WTC11 (cell line): ENCODE data around the gene S100B. TPM values are rescaled to one million over a fixed set of nuclear protein-coding genes. Genes with fewer than 3 reads are reported as not detected.

Source experiments
- ATAC-seq: fragments of 200-7000 bp; cut with Tn5 transposase; 2 replicates; pipeline ENCODE4 v1.10.0; 2021; ENCODE audit warnings: mild to moderate bottlenecking, moderate library complexity
- CTCF ChIA-PET: fragments of 300-600 bp; sonication (Branson Sonifier 250); formaldehyde crosslinking; loops from one replicate; lab custom pipeline; 2021; ENCODE audit warnings: antibody characterized with exemption; lab: Charles Lee
- POLR2A ChIA-PET: fragments of 350-600 bp; sonication (Branson Sonifier 250); formaldehyde crosslinking; loops from one replicate; lab custom pipeline; 2021; ENCODE audit warnings: antibody characterized with exemption; lab: Charles Lee
- DNase-seq: peaks from one replicate; pipeline ENCODE4 v3.0.0; 2021; ENCODE audit warnings: low spot score
- H3K27ac Mint-ChIP-seq: 2 replicates; pipeline ENCODE4 v1.8.0; 2021; ENCODE audit warnings: mixed read lengths
- H3K27me3 Mint-ChIP-seq: 2 replicates; pipeline ENCODE4 v1.8.0; 2021; ENCODE audit warnings: low read depth, mild to moderate bottlenecking, moderate library complexity, mixed read lengths
- H3K36me3 Mint-ChIP-seq: 2 replicates; pipeline ENCODE4 v1.8.0; 2021; ENCODE audit warnings: mixed read lengths
- H3K4me1 Mint-ChIP-seq: 2 replicates; pipeline ENCODE4 v1.8.0; 2022; ENCODE audit warnings: mixed read lengths
- H3K4me3 Mint-ChIP-seq: 2 replicates; pipeline ENCODE4 v1.8.0; 2021; ENCODE audit warnings: mild to moderate bottlenecking, moderate library complexity, mixed read lengths
- H3K9me3 Mint-ChIP-seq: 2 replicates; pipeline ENCODE4 v1.8.0; 2021; ENCODE audit warnings: mixed read lengths
- CREB1 ChIP-seq: sonication (generic); formaldehyde crosslinking; IDR thresholded peaks from 2 replicates; pipeline ENCODE4 v1.8.0; 2023; ENCODE audit warnings: mild to moderate bottlenecking, missing genetic modification reagents
- FOXK1 ChIP-seq: sonication (generic); formaldehyde crosslinking; IDR thresholded peaks from 2 replicates; pipeline ENCODE4 v1.8.0; 2022; ENCODE audit warnings: mild to moderate bottlenecking, moderate library complexity, missing genetic modification reagents
- MXD4 ChIP-seq: fragments of 250-450 bp; sonication (Bioruptor Pico); IDR thresholded peaks from 2 replicates; pipeline ENCODE4 v1.8.0; 2021; ENCODE audit warnings: mild to moderate bottlenecking, moderate library complexity, borderline replicate concordance
- RELA ChIP-seq: sonication (generic); formaldehyde crosslinking; IDR thresholded peaks from 2 replicates; pipeline ENCODE4 v1.8.1; 2022; ENCODE audit warnings: missing genetic modification reagents, mild to moderate bottlenecking, borderline replicate concordance
- RORB ChIP-seq: fragments of 250-450 bp; sonication (Bioruptor Pico); IDR thresholded peaks from 2 replicates; pipeline ENCODE4 v1.9.0; 2021; ENCODE audit warnings: mild to moderate bottlenecking
- TP53 ChIP-seq: sonication (generic); formaldehyde crosslinking; IDR thresholded peaks from 2 replicates; pipeline ENCODE4 v1.8.1; 2023; ENCODE audit warnings: mild to moderate bottlenecking, missing genetic modification reagents
- USF1 ChIP-seq: sonication (generic); formaldehyde crosslinking; IDR thresholded peaks from 2 replicates; pipeline ENCODE4 v1.8.0; 2022; ENCODE audit warnings: mild to moderate bottlenecking, missing genetic modification reagents
- ZNF219 ChIP-seq: sonication (generic); formaldehyde crosslinking; IDR thresholded peaks from 2 replicates; pipeline ENCODE4 v1.8.0; 2023; ENCODE audit warnings: missing genetic modification reagents, mild to moderate bottlenecking, borderline replicate concordance
- ZNF281 ChIP-seq: sonication (generic); formaldehyde crosslinking; IDR thresholded peaks from 2 replicates; pipeline ENCODE4 v1.8.0; 2023; ENCODE audit warnings: mild to moderate bottlenecking, missing genetic modification reagents
- ZNF416 ChIP-seq: fragments of 250-450 bp; sonication (Bioruptor Pico); IDR thresholded peaks from 2 replicates; pipeline ENCODE4 v1.9.0; 2021; ENCODE audit warnings: mild to moderate bottlenecking, inconsistent platforms
- total RNA-seq: library from RNA; stranded (reverse); gene quantifications from 3 replicates; pipeline ENCODE4 v1.2.3, GENCODE V29; 2021
- TF ChIP-seq, protein P1 (sequence below): fragments of 250-450 bp; sonication (Bioruptor Pico); IDR thresholded peaks from 2 replicates; pipeline ENCODE4 v1.8.0; 2021; ENCODE audit warnings: mild to moderate bottlenecking
- TF ChIP-seq, protein P2 (sequence below): sonication (generic); formaldehyde crosslinking; IDR thresholded peaks from 2 replicates; pipeline ENCODE4 v1.8.1; 2023; ENCODE audit warnings: mild to moderate bottlenecking, missing genetic modification reagents
- TF ChIP-seq, protein P3 (sequence below): sonication (generic); formaldehyde crosslinking; IDR thresholded peaks from 2 replicates; pipeline ENCODE4 v1.8.1; 2023; ENCODE audit warnings: mild to moderate bottlenecking, missing genetic modification reagents

Gene S100B
- total RNA-seq, 1 experiment from 2014 or later = 0.46 TPM

GRCh38 chr21:46570119-46570518 lies 34.8 kb downstream of the S100B start:
- TF ChIP-seq TP53 = no peak
- TF ChIP-seq RORB (CRISPR knock-in tag) = no peak
- TF ChIP-seq, all 79 proteins: peak for 0
- ChIA-PET CTCF (no interaction called here), POLR2A (no interaction called here)
- H3K4me1 Mint-ChIP-seq = no peaks in the 10 kb centered on the region
- no peak overlapping the region for H3K27ac Mint-ChIP-seq
- peaks cover 3% of the 10 kb centered on the region; the same call in 1 of the 2 replicates for H3K9me3 Mint-ChIP-seq
- H3K36me3 Mint-ChIP-seq = peaks cover 48% of the 10 kb centered on the region
- no peak for DNase-seq
- H3K4me3 Mint-ChIP-seq = no peak overlapping the region
- H3K27me3 Mint-ChIP-seq = no peaks in the 10 kb centered on the region
- no peak for ATAC-seq

GRCh38 chr21:46569081-46569480 lies 35.8 kb downstream of the S100B start:
- no peak for TF ChIP-seq MXD4
- POLR2A ChIA-PET = no interaction called here
- H3K36me3 Mint-ChIP-seq = peaks cover 51% of the 10 kb centered on the region

DNA sequence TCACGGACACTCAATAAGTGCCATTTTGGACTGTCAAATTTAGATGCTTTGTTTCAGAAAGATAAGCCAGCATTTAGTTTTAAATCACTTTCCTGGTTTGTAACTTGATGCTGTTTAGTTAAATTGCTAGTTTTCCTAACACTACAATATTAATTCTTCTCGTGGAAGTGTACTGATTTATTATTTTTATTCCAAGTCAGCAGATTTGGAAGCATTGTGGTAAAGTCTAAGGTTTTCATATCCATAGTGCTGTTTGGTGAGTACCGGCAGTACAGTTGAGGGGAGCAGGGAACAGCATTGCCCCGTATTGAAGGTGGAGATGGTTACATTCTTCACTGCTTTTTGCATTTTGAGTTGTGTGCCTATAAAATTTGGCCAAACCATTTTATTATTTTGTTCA lies 36.3 kb downstream of the S100B start:
- peaks cover 51% of the 10 kb centered on the region for H3K36me3 Mint-ChIP-seq
- TF ChIP-seq USF1 = no peak
- TF ChIP-seq, protein P1, sequence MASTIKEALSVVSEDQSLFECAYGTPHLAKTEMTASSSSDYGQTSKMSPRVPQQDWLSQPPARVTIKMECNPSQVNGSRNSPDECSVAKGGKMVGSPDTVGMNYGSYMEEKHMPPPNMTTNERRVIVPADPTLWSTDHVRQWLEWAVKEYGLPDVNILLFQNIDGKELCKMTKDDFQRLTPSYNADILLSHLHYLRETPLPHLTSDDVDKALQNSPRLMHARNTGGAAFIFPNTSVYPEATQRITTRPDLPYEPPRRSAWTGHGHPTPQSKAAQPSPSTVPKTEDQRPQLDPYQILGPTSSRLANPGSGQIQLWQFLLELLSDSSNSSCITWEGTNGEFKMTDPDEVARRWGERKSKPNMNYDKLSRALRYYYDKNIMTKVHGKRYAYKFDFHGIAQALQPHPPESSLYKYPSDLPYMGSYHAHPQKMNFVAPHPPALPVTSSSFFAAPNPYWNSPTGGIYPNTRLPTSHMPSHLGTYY = no peak
- TF ChIP-seq CREB1 (CRISPR knock-in tag) = no peak
- no peak for TF ChIP-seq FOXK1 (CRISPR knock-in tag)
- TF ChIP-seq, protein P2, sequence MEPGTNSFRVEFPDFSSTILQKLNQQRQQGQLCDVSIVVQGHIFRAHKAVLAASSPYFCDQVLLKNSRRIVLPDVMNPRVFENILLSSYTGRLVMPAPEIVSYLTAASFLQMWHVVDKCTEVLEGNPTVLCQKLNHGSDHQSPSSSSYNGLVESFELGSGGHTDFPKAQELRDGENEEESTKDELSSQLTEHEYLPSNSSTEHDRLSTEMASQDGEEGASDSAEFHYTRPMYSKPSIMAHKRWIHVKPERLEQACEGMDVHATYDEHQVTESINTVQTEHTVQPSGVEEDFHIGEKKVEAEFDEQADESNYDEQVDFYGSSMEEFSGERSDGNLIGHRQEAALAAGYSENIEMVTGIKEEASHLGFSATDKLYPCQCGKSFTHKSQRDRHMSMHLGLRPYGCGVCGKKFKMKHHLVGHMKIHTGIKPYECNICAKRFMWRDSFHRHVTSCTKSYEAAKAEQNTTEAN (CRISPR knock-in tag) = no peak
- TF ChIP-seq, protein P3, sequence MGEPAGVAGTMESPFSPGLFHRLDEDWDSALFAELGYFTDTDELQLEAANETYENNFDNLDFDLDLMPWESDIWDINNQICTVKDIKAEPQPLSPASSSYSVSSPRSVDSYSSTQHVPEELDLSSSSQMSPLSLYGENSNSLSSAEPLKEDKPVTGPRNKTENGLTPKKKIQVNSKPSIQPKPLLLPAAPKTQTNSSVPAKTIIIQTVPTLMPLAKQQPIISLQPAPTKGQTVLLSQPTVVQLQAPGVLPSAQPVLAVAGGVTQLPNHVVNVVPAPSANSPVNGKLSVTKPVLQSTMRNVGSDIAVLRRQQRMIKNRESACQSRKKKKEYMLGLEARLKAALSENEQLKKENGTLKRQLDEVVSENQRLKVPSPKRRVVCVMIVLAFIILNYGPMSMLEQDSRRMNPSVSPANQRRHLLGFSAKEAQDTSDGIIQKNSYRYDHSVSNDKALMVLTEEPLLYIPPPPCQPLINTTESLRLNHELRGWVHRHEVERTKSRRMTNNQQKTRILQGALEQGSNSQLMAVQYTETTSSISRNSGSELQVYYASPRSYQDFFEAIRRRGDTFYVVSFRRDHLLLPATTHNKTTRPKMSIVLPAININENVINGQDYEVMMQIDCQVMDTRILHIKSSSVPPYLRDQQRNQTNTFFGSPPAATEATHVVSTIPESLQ = no peak
- TF ChIP-seq RELA = no peak
- no peak for TF ChIP-seq ZNF281 (CRISPR knock-in tag)
- no peak for TF ChIP-seq ZNF219 (CRISPR knock-in tag)
- TF ChIP-seq ZNF416 (CRISPR knock-in tag) = no peak
- CTCF ChIA-PET = no interaction called here

More at GRCh38 chr21:46569081-46569480, 35.8 kb downstream of the S100B start:
- H3K4me3 Mint-ChIP-seq = no peak overlapping the region
- CTCF ChIA-PET = no interaction called here
- H3K27ac Mint-ChIP-seq = no peak overlapping the region
- no peak for ATAC-seq
- no peak for DNase-seq
- peaks cover 3% of the 10 kb centered on the region; the same call in 1 of the 2 replicates for H3K9me3 Mint-ChIP-seq
- no peaks in the 10 kb centered on the region for H3K4me1 Mint-ChIP-seq
- H3K27me3 Mint-ChIP-seq = no peaks in the 10 kb centered on the region

More for the DNA sequence above, 36.3 kb downstream of the S100B start:
- H3K27me3 Mint-ChIP-seq = no peaks in the 10 kb centered on the region
- ATAC-seq (no peak), DNase-seq (no peak)
- H3K4me3 Mint-ChIP-seq = no peak overlapping the region
- POLR2A ChIA-PET = no interaction called here
- no peak overlapping the region for H3K27ac Mint-ChIP-seq
- H3K9me3 Mint-ChIP-seq = peaks cover 3% of the 10 kb centered on the region; the same call in 1 of the 2 replicates
- no peaks in the 10 kb centered on the region for H3K4me1 Mint-ChIP-seq
